Peyer's patch (tissue), 4 donors: Measurements from ENCODE around the gene BLMH.

Experiments
- CTCF ChIP-seq, 6 experiments: fragments of 450-650 bp in 4 of 6; fragments of 200-600 bp in 2 of 6; sonication (generic) in 1 of 6; IDR thresholded peaks; one replicate each; pipeline ENCODE4 v1.5.1; 2017 to 2019; ENCODE audit warnings: antibody characterized with exemption in 6 of 6, mild to moderate bottlenecking in 3 of 6, moderate library complexity in 1 of 6
- POLR2A ChIP-seq, 2 donors: fragments of 450-650 bp; IDR thresholded peaks; one replicate each; pipeline ENCODE4 v1.5.1; 2017; ENCODE audit warnings: antibody characterized with exemption in 2 of 2, mild to moderate bottlenecking in 2 of 2, moderate library complexity in 2 of 2

DNA sequence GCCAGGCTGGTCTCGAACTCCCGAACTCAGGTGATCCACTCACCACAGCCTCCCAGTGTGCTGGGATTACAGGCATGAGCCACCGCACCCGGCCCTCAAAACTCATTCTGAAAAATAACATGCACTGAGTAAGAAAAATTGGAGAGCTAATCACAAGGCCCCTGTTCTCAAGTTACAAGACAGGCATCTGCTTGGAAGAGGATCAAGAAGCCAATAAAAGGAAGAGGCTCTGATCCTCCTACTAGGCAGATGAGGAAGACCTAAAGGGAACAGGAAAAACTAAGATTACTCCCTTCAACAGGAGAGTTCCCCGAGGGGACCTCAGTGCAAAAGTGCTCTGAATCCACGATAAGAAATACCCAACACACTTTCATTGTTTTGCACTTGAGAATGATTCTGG, 18.4 kb downstream of the BLMH start:
- TF ChIP-seq CTCF (IDR thresholded peaks at IDR 0.05) (no peak), POLR2A (IDR thresholded peaks at IDR 0.05) (no peak)
